Kidney (tissue), 14 donors: Measurements from ENCODE around the gene SNX2. TPM values are rescaled to one million over a fixed set of nuclear protein-coding genes. Genes with fewer than 3 reads are reported as not detected.

Experiments used
- DNase-seq, 5 donors: peaks; one replicate each; pipeline ENCODE4 v3.0.0-alpha.2; 2013 to 2020
- FAIRE-seq: peaks from 2 replicates; lab custom pipeline; 2012; peaks lifted over from hg19 to GRCh38; lab: Jason Lieb, UNC
- H3K27ac ChIP-seq, 2 donors: one replicate each; pipeline ENCODE4 v1.7.0; 2013; ENCODE audit warnings: low read depth in 2 of 2, low read length in 2 of 2, inconsistent platforms in 1 of 2
- H3K27me3 ChIP-seq: one replicate; pipeline ENCODE4 v1.7.1; 2013; ENCODE audit warnings: low read length, inconsistent platforms; ENCODE audit not compliant: control insufficient read depth, insufficient read depth
- H3K36me3 ChIP-seq, 3 donors: one replicate each; pipeline versions ENCODE4 v1.7.0 to v1.7.1; 2013; ENCODE audit warnings: low read length in 3 of 3, control low read depth in 1 of 3, inconsistent platforms in 1 of 3; ENCODE audit not compliant: insufficient read depth in 3 of 3, control insufficient read depth in 2 of 3
- H3K4me1 ChIP-seq, 3 donors: one replicate each; pipeline versions ENCODE4 v1.7.0 to v1.7.1; 2013; ENCODE audit warnings: low read length in 3 of 3, inconsistent platforms in 1 of 3, low read depth in 1 of 3; ENCODE audit not compliant: control insufficient read depth in 2 of 3, insufficient read depth in 2 of 3
- H3K4me3 ChIP-seq, 3 donors: one replicate each; pipeline versions ENCODE4 v1.7.0 to v1.8.1; 2013; ENCODE audit warnings: low read length in 3 of 3, control low read depth in 1 of 3, inconsistent platforms in 1 of 3
- H3K9ac ChIP-seq, 3 donors: one replicate each; pipeline versions ENCODE4 v1.7.0 to v1.7.1; 2013; ENCODE audit warnings: low read length in 3 of 3, control low read depth in 1 of 3, inconsistent platforms in 1 of 3
- H3K9me3 ChIP-seq, 3 donors: one replicate each; pipeline versions ENCODE4 v1.7.0 to v1.7.1; 2013; ENCODE audit warnings: low read length in 3 of 3, control low read depth in 1 of 3, inconsistent platforms in 1 of 3; ENCODE audit not compliant: control insufficient read depth in 2 of 3, insufficient read depth in 1 of 3
- CTCF ChIP-seq: IDR thresholded peaks from 3 replicates; pipeline ENCODE4 v1.5.1; 2012; ENCODE audit warnings: mild to moderate bottlenecking, moderate library complexity, borderline replicate concordance; ENCODE audit not compliant: insufficient read depth; ENCODE audit errors: extremely low read depth
- intact Hi-C: fragments of 100-400 bp; cut with DNase I; formaldehyde crosslinking; loops from one replicate; pipeline ENCODE4 v1.11.1; 2022
- polyA plus RNA-seq: library from polyadenylated mRNA; stranded (reverse); fragments of 350-450 nt; fragmentation: Illumina TruSeq; extraction: RNeasy Lipid Tissue Mini Kit (QIAGEN cat#74804); gene quantifications from one replicate; pipeline ENCODE4 v1.2.3, GENCODE V29; 2014; ENCODE audit warnings: low read depth, low replicate concordance; ENCODE audit not compliant: insufficient read depth
- total RNA-seq: library from RNA; stranded (reverse); fragmentation: NEBNext Ultra II Directional; extraction: Animal tissue kit (Norgen Biotek cat#: 25700); gene quantifications from one replicate; pipeline ENCODE4 v1.2.1, GENCODE V29; 2021
- donor health status: control.
- donor health status: control.
- donor health status: control.
- donor health status: control.
- donor health status: control.
- donor health status: DM: yes; HTN: yes; CAD: no.
- donor health status: Normal renal cell carcinoma (clear cell type).

SNX2 gene
- total and polyA plus RNA-seq, 2 donors from 2014 or later, result 75.8 to 81.3 TPM

DNA sequence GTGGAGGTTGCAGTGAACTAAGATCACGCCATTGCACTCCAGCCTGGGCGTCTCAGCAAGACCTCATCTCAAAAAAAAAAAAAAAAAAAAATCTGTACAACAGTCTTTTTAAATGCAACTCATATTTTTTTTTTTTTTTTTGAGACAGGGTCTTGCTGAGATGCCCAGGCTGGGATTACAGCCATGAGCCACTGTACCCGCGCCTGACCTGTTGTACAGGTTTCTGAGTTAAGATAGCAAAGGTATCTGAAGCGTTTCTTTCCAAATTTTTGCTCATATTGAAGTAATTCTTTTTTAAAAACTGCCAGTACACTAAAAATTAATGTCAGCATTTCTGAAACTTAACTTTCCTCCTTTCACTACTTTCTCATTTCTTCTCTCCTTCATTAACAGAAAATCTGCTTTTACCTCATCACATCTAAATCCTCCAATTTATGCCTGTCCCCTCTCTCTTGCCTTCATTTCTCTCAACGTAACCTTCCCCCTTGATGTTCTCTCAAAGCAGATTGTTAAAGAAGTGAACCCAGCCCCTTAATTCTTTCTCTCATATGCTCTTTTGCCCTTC, 67.2 kb downstream of the SNX2 start:
- H3K27ac ChIP-seq, result no peak overlapping the region
- H3K4me1 ChIP-seq, result peaks cover 0 to 3% (median 0%) of the 10 kb centered on the region in 3 donors
- no peak overlapping the region for H3K4me3 ChIP-seq
- H3K9ac ChIP-seq, result no peak overlapping the region
- no peaks in the 10 kb centered on the region for H3K36me3 ChIP-seq
- intact Hi-C loops, result no loop called here
- DNase-seq (no peak), FAIRE-seq (no peak)
- no peaks in the 10 kb centered on the region for H3K9me3 ChIP-seq
- no peak for TF ChIP-seq CTCF
- no peaks in the 10 kb centered on the region for H3K27me3 ChIP-seq

DNA sequence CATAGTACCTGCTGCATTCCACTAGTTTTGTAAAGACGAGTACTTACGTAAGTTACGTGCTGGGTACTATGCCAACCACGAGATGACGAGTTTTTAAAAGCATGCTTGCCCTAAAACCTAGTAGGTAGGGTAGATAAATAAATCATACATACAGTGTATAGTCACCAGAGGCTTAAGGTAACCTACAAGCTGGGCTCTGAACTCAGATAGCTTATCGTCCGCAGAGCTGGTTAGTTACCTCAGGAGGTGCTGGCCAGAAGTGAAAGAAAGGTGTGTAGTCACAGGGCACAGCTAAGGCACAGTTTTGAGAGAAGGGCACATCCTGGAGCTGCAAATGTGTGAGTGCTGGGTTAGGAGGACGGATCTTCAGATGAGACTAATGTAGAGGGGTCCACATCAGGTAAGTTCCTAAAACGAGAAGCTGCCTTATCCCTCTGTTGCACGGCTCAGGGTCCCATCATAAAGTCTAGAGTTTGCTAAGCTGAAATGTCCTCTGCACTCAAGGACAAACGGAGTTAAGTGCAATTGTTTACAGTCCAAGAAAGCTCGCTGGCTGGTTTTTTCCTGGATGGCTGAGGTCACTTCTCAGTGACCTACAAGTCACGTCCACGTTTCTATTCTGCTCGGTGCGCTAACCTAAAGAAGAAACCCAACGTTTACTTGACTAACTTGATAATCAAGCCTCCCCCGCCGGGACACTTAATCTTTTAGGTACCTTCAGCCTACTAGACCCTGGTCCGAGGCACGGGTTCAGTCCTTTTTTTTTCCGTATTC, 69.4 kb downstream of the SNX2 start:
- Histone ChIP-seq H3K4me1 (peaks cover 0 to 3% (median 0%) of the 10 kb centered on the region in 3 donors), H3K9ac (peak overlapping the region in 2 of 3 donors; percentile 72 to 88), H3K9me3 (no peaks in the 10 kb centered on the region), H3K36me3 (no peaks in the 10 kb centered on the region), H3K27ac (peak overlapping the region; percentile 81 to 91), H3K27me3 (no peaks in the 10 kb centered on the region), H3K4me3 (peak overlapping the region; percentile 45 to 84 (median 84))
- DNase-seq (peak in 3 of 5 donors; percentile 31 to 65 (median 48)), FAIRE-seq (no peak)
- intact Hi-C loops, result no loop called here
- no peak for TF ChIP-seq CTCF

- Histone ChIP-seq H3K9ac (peak overlapping the region; percentile 3 to 88 (median 72)), H3K4me1 (peaks cover 0 to 4% (median 0%) of the 10 kb centered on the region in 3 donors), H3K27me3 (no peaks in the 10 kb centered on the region), H3K27ac (peak overlapping the region; percentile 81 to 91), H3K36me3 (no peaks in the 10 kb centered on the region), H3K4me3 (peak overlapping the region; percentile 45 to 84 (median 84)), H3K9me3 (no peaks in the 10 kb centered on the region)
- no peak for TF ChIP-seq CTCF
- DNase-seq (no peak), FAIRE-seq (no peak)
- intact Hi-C loops, result no loop called here
These were observed 70.0 kb downstream of the SNX2 start for GRCh38 chr5:122844910-122845228.
